Measurements from ENCODE around the gene HADH.
A peak's percentile ranks its signal among the peaks of the same experiment; 100 is the strongest.
"Not testable (repeated sequence)": the region's sequence is repeated elsewhere in the genome, so short reads cannot be mapped to it uniquely, and the experiment has no call there.

HADH gene

GRCh38 chr4:107989537-107990386 is at the start of gene HADH:
TSS of gene HADH (plus strand) at chr4:107989889. CDS start at chr4:107989933, 44 bp downstream.
- DNase-seq = peak; percentile 91

DNA sequence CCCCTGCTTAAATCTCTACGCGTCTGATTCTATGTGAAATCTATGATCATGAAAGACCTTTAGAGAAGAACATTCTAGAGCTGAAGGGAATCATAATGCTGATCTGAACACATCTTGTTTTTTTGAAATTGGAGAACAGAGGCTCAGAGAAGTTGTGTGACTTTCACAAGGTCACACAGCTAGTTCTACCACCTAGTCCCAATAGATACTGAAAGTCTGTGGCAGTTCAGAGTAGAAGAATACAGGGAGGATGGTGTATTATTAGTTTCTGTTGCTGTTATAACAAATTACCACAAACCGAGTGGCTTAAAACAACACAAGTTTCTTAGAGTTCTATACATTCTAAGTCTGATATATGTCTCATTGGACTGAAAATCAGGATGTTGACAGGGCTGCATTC is 43.9 kb upstream of the HADH start:
- DNase-seq = no peak

GRCh38 chr4:107950746-107951540 is 38.7 kb upstream of the HADH start:
- DNase-seq = peak; percentile 22

GRCh38 chr4:107951551-107951950 is 38.1 kb upstream of the HADH start:
- peak; percentile 85 for DNase-seq

DNA sequence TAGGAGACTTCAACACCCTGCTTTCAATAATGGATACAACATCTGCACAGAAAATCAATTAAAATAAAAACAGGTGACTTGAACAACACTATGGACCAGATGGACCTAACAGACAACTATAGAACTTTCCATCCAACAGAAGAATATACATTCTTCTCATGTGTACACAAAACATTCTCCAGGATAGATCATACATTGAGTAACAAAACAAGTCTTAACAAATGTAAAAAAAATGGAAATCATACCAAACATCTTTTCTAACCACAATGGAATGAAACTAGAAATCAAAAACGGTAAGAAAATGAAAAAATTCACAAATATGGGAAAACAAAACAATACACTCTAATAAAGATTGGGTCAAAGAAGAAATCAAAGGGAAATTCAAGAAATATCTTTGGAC is 33.7 kb upstream of the HADH start:
- no peak for DNase-seq

DNA sequence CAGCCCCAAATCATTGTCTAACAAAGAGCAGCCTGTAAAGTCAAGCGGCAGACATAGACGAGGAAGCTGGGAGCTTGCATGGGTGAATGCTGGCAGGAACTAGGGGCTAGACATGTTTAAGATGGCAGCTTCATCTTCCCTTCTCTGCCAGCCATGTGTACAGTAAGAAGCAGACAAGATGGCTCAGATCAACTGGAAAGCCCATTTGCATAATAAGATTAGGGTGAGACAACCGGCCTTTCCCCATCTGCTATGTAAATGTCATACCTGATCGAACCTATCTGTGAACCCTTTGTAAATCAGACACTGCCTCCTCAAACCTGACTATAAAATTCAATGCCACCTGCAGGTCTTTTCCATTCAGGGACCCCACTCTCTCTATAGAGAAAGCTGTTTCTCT is 22.8 kb upstream of the HADH start:
- DNase-seq = no peak

- not testable (repeated sequence) for DNase-seq
Observed at GRCh38 chr4:107967519-107967918, 22.2 kb upstream of the HADH start.

DNA sequence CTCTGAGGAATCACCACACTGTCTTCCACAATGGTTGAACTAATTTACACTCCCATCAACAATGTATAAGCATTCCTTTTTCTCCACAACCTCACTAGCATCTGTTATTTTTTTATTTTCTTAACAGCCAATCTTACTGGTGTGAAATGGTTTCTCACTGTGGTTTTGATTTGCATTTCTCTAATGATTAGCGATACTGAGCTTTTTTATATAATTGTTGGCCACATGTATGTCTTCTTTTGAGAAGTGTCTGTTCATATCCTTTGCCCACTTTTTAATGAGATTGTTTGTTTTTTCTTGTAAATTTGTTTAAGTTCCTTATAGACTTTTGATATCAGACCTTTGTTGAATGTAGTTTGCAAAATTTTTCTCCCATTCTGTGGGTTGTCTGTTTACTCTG is 21.8 kb upstream of the HADH start:
- DNase-seq = not testable (repeated sequence)

- no peak for DNase-seq
Observed at GRCh38 chr4:107970063-107970798, 19.5 kb upstream of the HADH start.

GRCh38 chr4:107972605-107973004 is 17.1 kb upstream of the HADH start:
- DNase-seq = no peak

- DNase-seq = no peak
Observed at GRCh38 chr4:107974523-107974922, 15.2 kb upstream of the HADH start.

GRCh38 chr4:107977482-107977881 is 12.2 kb upstream of the HADH start:
- no peak for DNase-seq

DNA sequence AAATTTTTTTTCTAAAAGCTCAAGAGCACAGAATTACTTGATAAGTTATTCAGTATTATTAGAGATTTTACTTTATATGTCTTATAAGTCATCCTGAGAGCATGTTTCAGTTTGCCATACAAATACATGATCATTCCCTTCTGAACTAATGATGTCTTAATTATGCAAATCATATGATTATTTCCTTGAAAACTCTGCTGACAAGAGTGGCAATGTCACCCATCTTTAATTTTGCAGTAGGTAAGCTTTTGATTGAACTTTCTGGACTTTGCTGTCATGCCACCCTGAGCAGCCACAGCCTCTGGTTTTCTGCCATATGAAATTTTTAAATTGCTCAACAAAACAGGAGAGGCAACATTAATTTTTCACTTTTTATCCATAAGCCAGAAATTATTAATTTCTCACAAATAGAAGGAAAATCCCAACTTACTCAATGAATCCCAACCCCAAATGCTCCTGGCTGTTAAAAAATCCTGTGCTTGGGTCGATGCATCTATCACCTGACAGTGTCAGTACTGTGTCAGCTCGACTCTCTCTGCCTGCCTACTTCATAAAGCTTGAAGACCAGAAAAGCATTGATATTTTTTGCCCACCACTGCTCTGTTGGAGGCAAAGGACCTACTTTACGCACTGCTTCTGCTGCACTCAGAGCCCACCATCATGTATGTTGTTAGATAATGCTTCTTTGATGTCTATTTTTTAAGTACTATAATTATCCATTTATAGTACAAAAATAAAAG is 11.6 kb upstream of the HADH start:
- DNase-seq = no peak

DNA sequence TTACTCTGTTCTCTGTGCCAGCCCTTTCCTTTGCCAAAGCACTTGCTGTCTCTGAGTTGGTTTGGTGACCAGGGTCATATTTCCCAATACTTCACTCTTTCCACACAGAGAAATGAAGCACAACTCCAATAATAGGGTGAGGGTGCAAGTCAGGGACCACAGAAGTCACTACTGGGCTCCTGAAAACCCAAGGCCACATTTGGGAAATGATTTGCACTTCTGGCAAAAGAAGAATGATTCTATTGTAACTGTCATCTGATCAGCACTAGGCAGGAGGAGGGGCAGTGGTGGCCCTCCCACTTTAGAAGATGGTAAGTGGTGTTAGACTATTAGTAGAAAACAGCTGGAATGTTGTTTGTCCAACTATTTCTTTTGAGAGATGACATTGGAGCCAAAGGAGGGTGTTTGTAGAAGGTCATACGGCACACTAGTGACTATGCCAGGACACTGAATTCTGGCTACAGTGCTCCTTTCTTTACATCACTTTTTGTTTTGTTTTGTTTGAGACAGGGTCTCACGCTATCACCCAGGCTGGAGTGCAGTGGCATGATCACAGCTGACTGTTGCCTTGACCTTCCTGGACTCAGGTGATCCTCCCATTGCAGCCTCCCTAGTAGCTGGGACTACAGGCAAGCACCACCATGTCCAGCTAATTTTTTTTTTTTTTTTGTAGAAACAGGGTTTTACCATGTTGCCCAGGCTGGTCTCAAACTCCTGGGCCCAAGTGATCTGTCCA is 10.8 kb upstream of the HADH start:
- DNase-seq = no peak

DNA sequence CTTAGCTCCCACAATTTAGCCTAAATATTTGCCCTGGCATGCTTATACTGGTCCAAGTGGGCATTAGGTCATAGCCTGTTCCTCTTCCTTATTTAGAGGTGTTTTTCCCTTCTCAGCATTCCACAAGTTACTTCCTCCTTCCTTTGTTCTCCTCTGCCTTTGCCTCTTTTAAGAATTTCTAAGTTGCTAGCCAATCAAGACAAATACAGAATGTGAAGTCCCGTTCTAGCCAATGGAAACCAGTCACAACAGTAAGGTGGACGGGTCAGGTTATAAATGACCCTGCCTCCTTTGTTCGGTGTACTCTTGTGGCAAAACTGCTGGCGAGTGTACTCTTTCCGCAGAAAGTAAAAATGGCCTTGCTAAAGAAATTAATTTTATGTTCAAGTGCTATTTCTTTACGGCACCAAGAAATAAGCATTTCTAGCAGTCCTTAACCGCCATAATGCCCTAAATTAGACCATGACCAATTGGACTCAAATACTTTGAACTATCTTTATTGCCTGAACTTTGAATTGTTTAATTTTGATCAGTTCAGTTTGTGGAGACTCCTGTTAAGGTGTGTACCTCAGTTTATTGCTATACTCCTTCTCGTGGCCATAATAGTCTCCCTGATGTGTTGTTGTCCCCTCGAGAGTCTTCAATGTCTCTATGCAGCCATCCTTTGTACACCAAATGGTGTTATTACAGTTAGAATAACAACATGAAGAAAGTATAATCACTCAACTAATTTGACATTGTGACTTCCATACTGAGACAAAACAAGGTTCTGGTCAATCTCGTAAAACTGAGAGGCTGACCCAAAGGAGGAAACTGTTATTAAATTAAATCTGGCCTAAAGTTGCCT is 1.6 kb upstream of the HADH start:
- DNase-seq = no peak

DNA sequence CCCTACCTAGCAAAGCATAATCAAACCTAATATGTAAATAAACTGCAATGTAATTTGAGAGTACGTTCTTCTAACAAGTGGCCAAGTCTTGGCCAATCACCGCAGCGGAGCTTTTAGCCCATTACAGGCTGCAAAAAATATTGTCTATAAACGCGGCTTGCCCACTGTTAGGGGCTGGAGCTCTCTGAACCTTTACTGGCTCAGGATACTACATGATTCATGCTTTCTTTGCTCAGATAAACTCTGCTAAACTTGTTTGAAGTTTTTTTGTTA is 990 bp upstream of the HADH start:
- DNase-seq = no peak

GRCh38 chr4:107989162-107989536 is 540 bp upstream of the HADH start:
- no peak for DNase-seq

- DNase-seq = no peak
Observed at GRCh38 chr4:107991945-107992630, 2.4 kb downstream of the HADH start.

DNA sequence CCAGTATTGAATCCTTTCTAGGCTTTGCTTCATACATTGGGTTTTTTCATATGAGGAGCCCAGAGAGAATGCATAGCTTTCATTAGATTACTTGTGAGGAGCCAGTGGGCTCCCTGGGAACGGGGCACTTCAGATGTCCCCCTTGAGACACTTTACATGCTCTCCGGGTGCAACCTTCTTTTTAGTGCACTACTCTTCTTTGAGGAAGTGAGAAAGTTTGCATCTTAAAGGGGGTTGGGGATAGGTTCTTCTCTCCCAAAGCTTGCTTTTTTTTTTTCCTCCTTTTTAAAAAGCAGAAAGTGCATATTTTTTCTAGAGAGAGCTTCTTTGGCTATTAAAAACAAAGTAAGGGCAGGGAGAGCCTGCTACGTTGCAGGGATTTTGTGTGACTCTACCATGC is 4.3 kb downstream of the HADH start:
- no peak for DNase-seq

DNA sequence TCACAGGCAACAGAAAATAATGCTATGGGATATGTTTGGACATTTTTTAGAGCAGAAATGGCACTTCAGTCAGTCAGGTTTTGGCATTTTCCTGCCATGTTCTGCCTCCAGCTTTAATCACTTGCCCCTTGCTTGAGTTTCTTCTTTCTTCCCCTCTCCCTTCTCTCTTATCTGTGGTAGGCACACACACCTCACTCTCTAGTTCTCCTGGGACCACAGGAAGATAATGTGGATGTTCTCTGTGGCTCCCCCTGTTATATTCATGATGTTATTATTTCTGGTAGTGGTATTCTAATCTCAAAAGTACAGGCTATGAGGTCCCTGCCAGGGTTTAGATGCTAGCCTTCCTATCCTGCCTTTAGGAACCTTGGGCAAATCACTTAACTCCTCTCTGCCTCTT is 5.2 kb downstream of the HADH start:
- no peak for DNase-seq
